Activated CD8-positive, alpha-beta T cell treated with anti-CD3 and anti-CD28 coated beads for 36 hours (primary cell): ENCODE data around the gene LRRN4. TPM values are rescaled to one million over a fixed set of nuclear protein-coding genes. Genes with fewer than 3 reads are reported as not detected.
A peak's percentile ranks its signal among the peaks of the same experiment; 100 is the strongest.

Source experiments
- ATAC-seq: fragments of 200-7000 bp; cut with Tn5 transposase; one replicate; pipeline ENCODE4 v1.10.0; 2021; ENCODE audit warnings: mild to moderate bottlenecking, moderate library complexity
- CTCF ChIA-PET: fragments of 350-600 bp; sonication (Branson Sonifier 250); formaldehyde crosslinking; loops from one replicate; lab custom pipeline; 2021; ENCODE audit warnings: antibody characterized with exemption; lab: Charles Lee
- POLR2A ChIA-PET: fragments of 350-600 bp; sonication (Branson Sonifier 250); formaldehyde crosslinking; loops from one replicate; lab custom pipeline; 2021; ENCODE audit warnings: antibody characterized with exemption; lab: Charles Lee
- DNase-seq: peaks from one replicate; pipeline ENCODE4 v3.0.0-alpha.2; 2020
- H3K27ac Mint-ChIP-seq: one replicate; pipeline ENCODE4 v1.8.0; 2021; ENCODE audit warnings: mild to moderate bottlenecking, mixed read lengths
- H3K27me3 Mint-ChIP-seq: one replicate; pipeline ENCODE4 v1.8.0; 2021; ENCODE audit warnings: mixed read lengths
- H3K36me3 Mint-ChIP-seq: one replicate; pipeline ENCODE4 v1.8.0; 2021; ENCODE audit warnings: low read depth, mixed read lengths
- H3K4me1 Mint-ChIP-seq: one replicate; pipeline ENCODE4 v1.8.0; 2021; ENCODE audit warnings: low read depth, mixed read lengths
- H3K4me3 Mint-ChIP-seq: one replicate; pipeline ENCODE4 v1.8.0; 2021; ENCODE audit warnings: mild to moderate bottlenecking, moderate library complexity, mixed read lengths
- H3K9me3 Mint-ChIP-seq: one replicate; pipeline ENCODE4 v1.8.0; 2021; ENCODE audit warnings: mixed read lengths
- intact Hi-C: fragments of 100-400 bp; cut with micrococcal nuclease; formaldehyde crosslinking; loops from one replicate; pipeline ENCODE4 v1.10.0; 2022
- total RNA-seq, 2 experiments: library from RNA; stranded (reverse); gene quantifications; one replicate each; pipeline ENCODE4 v1.2.3, GENCODE V29; 2021
- TF ChIP-seq, protein P1 (sequence below): fragments of 200-600 bp; IDR thresholded peaks from one replicate; pipeline ENCODE4 v1.8.0; 2022; ENCODE audit warnings: antibody characterized with exemption, mild to moderate bottlenecking

Gene LRRN4
- total RNA-seq, 2 experiments from 2014 or later: not detected

DNA sequence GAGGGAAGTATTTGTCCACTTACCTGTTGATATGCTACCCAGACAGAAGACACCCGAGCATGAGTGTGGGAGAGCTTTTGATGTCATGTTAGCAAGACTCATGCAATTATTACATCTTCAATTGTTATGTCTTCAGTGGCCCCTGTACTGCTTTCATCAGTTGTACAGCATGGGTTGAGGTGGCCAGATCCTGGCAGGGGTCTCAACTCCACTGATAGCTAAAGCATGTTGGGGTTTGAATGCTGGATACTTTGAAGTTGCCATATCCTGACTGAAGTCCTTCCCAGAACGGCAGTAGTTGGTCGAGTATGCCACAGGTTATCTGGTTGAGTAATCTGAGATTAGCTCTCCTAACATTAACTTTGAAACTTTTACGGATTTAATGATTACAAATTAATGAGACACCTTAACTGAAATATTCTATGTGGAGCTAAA, 46.7 kb downstream of the LRRN4 start:
- CTCF ChIA-PET: interaction anchor here (1.8 kb wide), 1 partner anchor 478 kb away, joined by 4 read pairs; no protein-coding TSS in a partner anchor
- Mint-ChIP-seq H3K27ac (peak overlapping the region; percentile 92), H3K4me3 (peak overlapping the region; percentile 94), H3K27me3 (no peaks in the 10 kb centered on the region), H3K9me3 (no peaks in the 10 kb centered on the region), H3K36me3 (peaks cover 31% of the 10 kb centered on the region), H3K4me1 (peaks cover 30% of the 10 kb centered on the region)
- POLR2A ChIA-PET: interaction anchor here (0.8 kb wide), 1 partner anchor 11 kb away, joined by 3 read pairs; no protein-coding TSS in a partner anchor
- DNase-seq (peak; percentile 4), ATAC-seq (no peak)
- intact Hi-C loops: no loop called here
- TF ChIP-seq, protein P1, sequence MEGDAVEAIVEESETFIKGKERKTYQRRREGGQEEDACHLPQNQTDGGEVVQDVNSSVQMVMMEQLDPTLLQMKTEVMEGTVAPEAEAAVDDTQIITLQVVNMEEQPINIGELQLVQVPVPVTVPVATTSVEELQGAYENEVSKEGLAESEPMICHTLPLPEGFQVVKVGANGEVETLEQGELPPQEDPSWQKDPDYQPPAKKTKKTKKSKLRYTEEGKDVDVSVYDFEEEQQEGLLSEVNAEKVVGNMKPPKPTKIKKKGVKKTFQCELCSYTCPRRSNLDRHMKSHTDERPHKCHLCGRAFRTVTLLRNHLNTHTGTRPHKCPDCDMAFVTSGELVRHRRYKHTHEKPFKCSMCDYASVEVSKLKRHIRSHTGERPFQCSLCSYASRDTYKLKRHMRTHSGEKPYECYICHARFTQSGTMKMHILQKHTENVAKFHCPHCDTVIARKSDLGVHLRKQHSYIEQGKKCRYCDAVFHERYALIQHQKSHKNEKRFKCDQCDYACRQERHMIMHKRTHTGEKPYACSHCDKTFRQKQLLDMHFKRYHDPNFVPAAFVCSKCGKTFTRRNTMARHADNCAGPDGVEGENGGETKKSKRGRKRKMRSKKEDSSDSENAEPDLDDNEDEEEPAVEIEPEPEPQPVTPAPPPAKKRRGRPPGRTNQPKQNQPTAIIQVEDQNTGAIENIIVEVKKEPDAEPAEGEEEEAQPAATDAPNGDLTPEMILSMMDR: no peak

DNA sequence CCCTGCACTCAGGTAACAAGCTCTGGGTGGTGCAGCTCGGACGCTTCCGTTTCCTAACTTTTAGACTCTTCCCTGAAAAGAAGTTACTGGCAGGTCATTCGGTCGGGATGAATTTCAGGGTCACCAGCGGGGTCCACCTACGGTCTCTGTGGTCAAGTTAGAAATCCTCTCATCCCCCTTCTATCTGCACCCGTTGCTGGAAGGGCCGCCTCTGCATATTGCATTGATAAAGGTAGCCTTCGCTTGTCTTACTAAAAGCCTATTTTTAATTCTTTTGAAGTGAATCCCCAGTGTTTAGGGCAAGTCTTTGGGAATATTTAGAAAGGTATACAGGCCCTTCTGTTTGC, 47.3 kb downstream of the LRRN4 start:
- peak; percentile 4 for DNase-seq
- Mint-ChIP-seq H3K4me1 (peaks cover 26% of the 10 kb centered on the region), H3K36me3 (peaks cover 28% of the 10 kb centered on the region), H3K4me3 (peak overlapping the region; percentile 94), H3K27me3 (no peaks in the 10 kb centered on the region), H3K27ac (peak overlapping the region; percentile 92), H3K9me3 (no peaks in the 10 kb centered on the region)
- TF ChIP-seq, protein P1: no peak
- no peak for ATAC-seq
- intact Hi-C loops: no loop called here
- CTCF ChIA-PET: interaction anchor here (1.8 kb wide), 1 partner anchor 478 kb away, joined by 4 read pairs; no protein-coding TSS in a partner anchor
- POLR2A ChIA-PET: interaction anchor here (0.8 kb wide), 1 partner anchor 10 kb away, joined by 3 read pairs; no protein-coding TSS in a partner anchor

DNA sequence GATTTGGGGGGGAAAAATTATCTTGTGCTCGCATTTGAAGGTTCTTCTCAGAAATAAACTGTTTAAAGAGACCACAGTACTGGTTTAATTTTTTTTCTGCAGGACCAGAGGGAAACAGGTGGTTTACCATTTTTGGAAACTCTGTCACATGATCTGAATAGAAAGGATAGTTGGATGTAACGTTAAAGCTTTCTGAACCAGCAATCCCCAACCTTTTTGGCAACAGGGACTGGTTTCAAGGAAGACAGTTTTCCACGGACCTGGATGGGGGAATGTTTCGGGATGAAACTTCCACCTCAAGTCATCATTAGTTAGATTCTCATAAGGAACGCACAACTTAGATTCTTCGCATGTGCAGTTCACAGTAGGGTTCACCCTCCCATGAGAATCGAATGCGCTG, 53.0 kb downstream of the LRRN4 start:
- ChIA-PET POLR2A (interaction anchor here (1.3 to 1.6 kb wide), 2 partner anchors 16 to 19 kb away, joined by 4 to 5 read pairs; no protein-coding TSS in a partner anchor), CTCF (interaction anchor here (1.2 kb wide), 1 partner anchor 15 kb away, joined by 3 read pairs; no protein-coding TSS in a partner anchor)
- DNase-seq: no peak
- TF ChIP-seq, protein P1: no peak
- H3K27me3 Mint-ChIP-seq: no peaks in the 10 kb centered on the region
- intact Hi-C loops: no loop called here
- H3K4me3 Mint-ChIP-seq: no peak overlapping the region
- H3K9me3 Mint-ChIP-seq: no peaks in the 10 kb centered on the region
- peaks cover 28% of the 10 kb centered on the region for H3K4me1 Mint-ChIP-seq
- H3K27ac Mint-ChIP-seq: no peak overlapping the region
- peaks cover 20% of the 10 kb centered on the region for H3K36me3 Mint-ChIP-seq
- ATAC-seq: no peak

GRCh38 chr20:5999783-6000182, 54.1 kb downstream of the LRRN4 start:
- POLR2A ChIA-PET: interaction anchor here (1.3 kb wide), 1 partner anchor 15 kb away, joined by 5 read pairs; no protein-coding TSS in a partner anchor
- H3K4me1 Mint-ChIP-seq: peaks cover 28% of the 10 kb centered on the region
- no peaks in the 10 kb centered on the region for H3K27me3 Mint-ChIP-seq
- no peak overlapping the region for H3K27ac Mint-ChIP-seq
- no peak overlapping the region for H3K4me3 Mint-ChIP-seq
- no peak for DNase-seq
- H3K36me3 Mint-ChIP-seq: peaks cover 30% of the 10 kb centered on the region
- no peaks in the 10 kb centered on the region for H3K9me3 Mint-ChIP-seq
- CTCF ChIA-PET: no interaction called here
- intact Hi-C loops: no loop called here
- TF ChIP-seq, protein P1: no peak
- ATAC-seq: no peak

- H3K4me3 Mint-ChIP-seq: no peak overlapping the region
- DNase-seq (peak; percentile 63), ATAC-seq (peak; percentile 97)
- no peaks in the 10 kb centered on the region for H3K27me3 Mint-ChIP-seq
- POLR2A ChIA-PET: interaction anchor here (0.6 to 1.2 kb wide), 4 partner anchors 10 to 101 kb away, joined by 3 to 5 read pairs (median 3); no protein-coding TSS in a partner anchor
- H3K4me1 Mint-ChIP-seq: peaks cover 23% of the 10 kb centered on the region
- no peaks in the 10 kb centered on the region for H3K9me3 Mint-ChIP-seq
- peaks cover 34% of the 10 kb centered on the region for H3K36me3 Mint-ChIP-seq
- peak overlapping the region; percentile 45 for H3K27ac Mint-ChIP-seq
- CTCF ChIA-PET: interaction anchor here (0.7 to 2.4 kb wide), 5 partner anchors 10 to 467 kb away, joined by 3 to 9 read pairs (median 3); no protein-coding TSS in a partner anchor
- TF ChIP-seq, protein P1: no peak
- intact Hi-C loops: no loop called here
Observed at GRCh38 chr20:5996765-5997164, 57.1 kb downstream of the LRRN4 start.
